HG02678 (cell line): ENCODE measurements around the gene PWWP2A.
A peak's percentile ranks its signal among the peaks of the same experiment; 100 is the strongest.

Experiments used
- ATAC-seq: cut with Tn5 transposase; IDR thresholded peaks from one replicate; pipeline ENCODE4 v1.9.1; 2021; ENCODE audit warnings: mild to moderate bottlenecking, moderate library complexity; ENCODE audit not compliant: unreplicated experiment

The PWWP2A gene

DNA sequence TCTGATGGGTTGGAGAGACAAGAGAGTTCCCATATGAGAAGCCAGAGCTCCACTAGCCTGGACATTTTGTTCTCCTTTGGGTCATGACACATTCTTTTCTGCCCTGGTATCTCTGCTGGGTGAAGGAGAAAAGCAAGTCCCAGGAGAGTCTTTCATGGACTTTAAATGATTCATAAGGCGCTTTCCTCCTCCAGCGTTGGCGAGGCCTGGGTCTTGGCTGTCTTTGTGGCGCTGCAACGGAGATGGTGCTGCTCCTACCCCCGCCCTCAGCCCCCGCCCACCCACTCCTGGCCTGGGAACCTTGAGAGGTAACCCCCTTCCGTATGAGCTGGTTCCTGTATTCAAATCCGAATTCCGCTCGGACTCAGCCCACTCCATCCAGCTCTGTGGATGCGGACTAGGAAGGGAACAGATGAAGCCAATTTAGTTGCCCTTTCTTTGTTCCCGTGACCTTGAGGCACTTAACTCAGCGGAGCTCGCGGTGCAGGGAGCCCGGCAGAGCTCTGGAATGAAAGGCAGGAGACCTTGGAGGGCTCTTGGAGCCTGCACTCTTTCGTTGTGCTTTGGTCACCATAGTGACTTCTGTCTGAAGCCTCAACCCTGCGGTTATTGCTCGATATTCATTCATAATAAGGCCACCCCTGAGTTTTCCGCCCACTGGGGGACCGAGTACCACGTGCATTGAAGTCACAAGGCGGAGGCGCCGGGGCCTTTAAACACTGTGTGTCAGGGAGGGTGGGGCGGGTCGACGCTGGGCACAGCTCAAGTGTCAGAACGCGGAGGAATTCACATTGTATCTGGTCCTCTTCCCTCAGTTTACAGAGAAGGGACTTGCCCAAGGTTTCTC is 14.0 kb upstream of the PWWP2A start:
- no peak for ATAC-seq

DNA sequence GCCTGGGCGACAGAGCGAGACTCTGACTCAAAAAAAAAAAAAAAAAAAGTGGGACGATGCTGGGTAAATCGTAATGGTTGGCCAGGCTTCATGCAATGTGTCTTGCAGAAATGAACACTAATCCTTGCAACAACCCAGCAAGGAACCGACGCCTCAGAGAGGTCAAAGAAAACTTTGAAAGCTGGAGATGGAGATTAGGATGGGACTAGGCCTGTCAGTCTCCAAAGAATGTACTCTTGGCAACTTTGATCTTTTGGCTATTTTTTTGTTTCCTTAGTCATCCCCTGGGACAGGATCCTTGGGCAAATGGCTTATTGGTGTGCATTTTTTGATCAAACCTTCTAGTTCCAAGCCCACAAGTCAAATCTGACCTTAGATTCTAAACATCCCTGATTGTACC is 10.6 kb upstream of the PWWP2A start:
- no peak for ATAC-seq

DNA sequence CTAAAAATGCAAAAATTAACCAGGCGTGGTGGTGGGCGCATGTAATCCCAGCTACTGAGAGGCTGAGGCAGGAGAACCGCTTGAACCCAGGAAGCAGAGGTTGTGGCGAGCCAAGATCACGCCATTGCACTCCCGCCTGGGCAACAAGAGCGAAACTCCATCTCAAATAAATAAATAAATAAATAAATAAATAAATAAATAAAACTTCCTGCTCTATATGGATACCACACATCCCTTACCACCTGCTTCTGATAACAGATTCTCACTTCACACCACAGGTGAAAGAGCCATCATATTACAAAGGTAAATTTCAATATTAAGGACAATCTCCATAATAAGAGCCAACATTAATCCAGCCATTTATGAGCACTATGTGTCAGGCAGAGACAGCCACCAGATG is 9.4 kb upstream of the PWWP2A start:
- ATAC-seq: no peak

DNA sequence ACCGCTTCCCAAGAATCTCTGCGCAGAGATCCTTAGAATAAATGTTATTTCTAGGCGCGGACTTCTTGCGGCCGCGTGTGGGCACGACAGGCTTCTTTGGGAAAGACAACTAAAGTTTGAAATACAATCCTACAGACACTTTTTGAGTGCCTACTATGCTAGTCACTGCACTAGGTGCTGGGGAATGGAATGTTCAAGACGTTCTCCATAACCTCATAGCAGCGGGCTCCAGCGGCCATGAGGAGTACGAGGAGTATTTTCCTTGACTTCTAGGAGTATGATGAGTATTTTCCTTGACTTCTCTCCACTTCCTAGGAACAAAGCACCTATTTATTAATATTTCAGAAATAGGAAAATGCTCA is 636 bp upstream of the PWWP2A start:
- ATAC-seq: peak; percentile 0

DNA sequence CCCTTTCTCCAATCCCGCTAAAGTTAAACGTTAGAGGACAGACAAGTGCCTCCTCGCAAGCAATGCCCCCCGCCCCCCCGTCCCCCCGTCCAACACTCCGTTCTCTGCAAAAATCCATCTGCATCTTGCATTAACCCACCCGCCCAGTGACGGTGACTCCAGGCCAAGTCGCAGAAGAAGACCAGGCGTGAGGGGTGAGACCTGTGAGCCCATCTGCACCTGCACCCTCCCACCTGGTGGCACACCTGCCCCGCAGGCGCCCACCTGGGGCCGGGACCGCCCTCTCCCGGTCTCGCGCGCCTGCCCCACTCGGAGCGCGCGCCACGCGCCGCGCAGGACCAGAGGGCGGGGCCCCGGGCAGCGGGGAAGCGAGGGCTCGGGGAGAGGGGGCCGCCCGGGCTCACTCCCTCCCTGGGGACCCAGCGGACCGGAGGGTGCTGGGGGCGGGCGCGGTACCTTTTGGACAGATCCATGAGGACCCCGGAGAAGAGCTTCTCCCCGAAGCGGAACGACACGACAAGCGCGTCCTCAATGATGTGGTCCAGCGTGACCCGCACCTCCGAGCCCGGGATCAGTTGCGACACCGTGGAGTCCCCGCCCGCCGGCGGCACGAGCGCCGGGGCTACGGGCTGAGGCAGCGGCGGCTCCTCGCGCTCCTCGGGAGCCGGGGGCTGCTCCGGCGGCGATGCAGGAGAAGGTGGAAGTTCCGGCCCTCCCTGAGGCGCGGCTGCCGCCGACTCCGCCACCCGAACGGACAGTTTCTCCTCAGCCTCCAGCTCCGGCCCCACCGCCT is 705 bp downstream of the PWWP2A start:
- peak; percentile 25 for ATAC-seq

DNA sequence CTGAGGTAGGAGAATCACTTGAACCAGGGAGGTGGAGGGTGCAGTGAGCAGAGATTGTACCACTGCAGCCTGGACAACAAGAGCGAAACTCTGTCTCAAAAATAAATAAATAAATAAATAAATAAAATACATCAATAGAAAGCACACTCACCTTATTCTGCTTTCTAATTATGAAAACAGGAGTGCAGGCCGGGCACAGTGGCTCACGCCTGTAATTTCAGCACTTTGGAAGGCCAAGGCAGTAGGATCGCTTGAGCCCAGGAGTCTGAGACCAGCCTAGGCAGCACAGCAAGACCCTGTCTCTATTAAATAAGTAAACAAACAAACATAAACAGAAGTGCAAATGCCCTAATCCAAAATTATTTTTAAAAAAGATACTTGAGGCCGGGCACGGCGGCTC is 2.3 kb downstream of the PWWP2A start:
- ATAC-seq: no peak

DNA sequence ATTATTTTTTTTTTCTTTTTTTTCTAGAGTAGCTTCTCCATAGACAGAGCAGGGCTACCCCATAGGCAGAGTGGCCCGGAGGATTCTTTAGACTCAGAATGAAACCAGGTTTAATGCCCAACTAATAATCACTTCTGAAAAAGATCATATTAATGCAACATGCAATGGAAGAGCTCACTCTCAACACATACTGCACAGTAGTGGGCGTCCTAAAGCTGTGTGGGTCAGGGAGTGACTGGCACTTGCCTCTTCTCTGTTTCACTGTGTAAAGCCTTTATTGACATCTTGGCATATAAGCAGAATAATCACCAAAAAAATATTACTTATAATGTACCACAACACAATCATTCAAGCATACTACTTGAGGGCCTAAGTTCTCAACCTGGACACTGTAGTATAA is 11.1 kb downstream of the PWWP2A start:
- peak; percentile 42 for ATAC-seq

DNA sequence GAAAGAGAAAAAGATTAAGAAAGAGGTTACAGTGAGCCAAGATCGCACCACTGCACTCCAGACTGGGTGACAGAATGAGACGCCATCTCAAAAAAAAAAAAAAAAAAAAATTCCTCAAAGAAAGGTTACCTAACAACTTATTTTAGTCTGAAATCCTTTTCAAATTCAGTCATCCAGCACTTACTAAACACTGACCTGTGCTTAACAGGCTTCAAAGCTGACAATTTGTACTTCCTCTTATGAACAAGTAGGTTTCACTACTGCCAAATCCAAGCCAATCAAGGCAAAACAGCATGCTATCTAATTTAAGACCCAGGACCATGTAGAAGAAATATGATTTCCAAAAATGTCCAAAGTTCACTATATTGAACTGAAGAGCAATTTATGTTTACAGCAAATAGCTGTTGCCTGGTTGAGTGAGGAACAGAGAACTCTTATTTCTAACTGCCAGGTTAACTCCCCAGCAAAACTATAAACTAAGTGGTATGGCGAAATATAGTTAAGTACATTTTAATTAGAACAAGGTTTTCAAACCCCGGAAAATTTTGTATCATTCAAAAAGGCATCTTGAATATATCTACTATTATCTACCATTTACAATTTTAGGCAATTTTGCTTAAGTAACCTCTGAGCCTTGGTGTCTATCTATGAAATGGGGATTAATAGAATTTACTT is 13.4 kb downstream of the PWWP2A start:
- ATAC-seq: peak; percentile 87

DNA sequence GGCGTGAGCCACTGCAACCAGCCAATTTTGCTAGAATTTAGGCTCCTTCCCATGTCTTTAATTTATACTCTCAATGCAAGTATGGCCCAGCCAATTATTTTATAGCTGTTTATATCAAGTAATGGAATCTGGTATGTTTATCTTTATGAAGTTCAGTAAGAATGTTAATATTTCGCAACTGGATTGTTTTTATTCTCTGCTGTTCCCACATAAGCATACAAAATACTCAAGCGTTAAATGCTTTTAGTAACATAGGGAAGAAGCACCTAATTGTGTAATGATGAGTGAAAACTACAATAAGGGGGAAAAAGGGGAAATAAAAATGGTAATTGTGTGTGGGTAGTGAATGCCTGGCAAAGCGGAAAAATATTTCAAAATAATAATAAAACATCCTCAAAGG is 21.3 kb downstream of the PWWP2A start:
- no peak for ATAC-seq

DNA sequence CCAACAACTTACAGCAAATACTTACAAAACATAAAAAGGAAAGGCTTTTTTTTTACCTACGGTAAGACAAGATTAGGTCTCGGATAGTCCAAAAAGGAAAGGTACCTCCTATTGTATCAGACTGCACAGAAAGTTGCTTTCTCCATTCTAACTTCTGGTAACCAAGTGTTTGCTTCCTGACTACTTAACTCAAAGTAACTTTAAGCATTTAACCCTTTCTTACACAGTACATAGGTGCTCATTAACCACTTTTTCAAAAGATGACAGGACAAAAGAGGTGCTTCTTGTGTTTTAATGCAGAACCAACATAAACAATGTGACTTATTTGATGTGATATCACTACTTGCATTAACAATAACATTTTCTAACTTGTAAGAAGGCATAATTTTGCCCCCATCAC is 23.1 kb downstream of the PWWP2A start:
- no peak for ATAC-seq

DNA sequence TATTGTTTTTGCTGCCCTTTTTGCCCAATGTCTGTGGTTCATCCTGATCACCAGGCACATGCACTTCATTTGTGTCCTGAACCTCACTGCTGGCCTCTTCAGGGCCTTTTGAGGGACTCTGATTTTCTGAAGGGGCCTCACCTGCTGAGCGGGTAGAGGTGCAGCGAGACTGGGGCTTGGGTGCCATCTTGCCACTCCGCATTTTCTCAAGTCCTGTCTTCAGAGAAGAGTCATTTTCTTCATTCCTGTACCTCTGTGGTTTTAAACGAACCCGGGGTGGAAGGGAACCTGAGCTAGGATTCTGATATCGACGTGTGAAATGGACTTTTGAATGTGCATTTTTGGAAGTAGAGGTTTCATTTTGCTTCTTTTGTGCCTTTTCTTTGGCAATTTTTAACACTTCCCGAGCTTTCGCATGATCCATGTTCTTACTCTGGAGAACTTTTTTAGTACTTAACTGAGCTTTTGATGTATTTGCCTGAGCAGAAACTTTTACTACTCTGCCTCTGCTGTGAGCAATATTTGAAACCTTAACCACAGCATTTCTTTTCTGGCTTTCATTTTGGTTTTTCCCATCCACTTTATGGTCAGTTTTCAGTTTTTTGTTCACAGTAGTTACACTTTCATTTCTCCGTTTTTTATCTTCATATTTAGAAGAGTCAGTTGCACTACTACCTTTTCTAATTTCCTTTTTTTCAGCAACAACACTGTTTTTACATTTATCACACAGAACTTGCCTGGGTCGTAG is 26.1 kb downstream of the PWWP2A start:
- ATAC-seq: peak; percentile 84

DNA sequence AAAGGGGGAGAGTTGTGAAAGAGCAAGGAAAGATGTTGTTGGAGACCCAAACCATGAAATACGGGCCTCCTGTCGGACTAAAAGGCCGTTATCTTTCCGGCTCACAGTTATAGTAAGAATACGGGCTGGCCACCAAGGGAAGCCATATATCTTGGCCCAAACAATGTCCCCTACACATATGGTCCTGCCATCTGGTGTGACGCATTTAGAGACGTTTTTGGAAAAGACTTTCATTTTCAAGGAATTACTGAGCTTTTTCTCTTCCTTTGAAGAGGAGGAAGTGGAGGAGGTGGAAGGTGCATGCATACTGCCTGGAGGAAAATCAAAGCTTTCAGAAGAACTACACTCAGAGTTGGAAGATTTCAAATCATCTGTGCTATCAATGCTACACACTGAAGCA is 26.7 kb downstream of the PWWP2A start:
- ATAC-seq: no peak

DNA sequence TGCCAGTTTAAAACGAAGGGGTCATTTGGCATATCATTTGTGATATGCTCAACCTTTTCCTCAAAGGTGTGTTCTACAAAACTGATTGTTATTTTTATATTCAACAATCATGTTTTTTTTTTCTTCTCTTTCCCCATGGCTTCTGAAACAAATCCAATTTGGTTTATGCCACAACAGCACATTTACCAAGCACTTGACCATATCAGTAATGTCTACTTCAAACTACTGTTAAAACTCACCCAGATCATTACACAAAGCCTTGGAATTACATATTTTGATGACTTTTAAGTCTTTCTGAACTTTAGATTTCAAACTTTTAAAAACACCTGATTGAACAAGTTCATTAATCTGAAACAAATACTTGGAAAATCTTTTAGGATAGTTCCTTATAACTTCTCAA is 29.2 kb downstream of the PWWP2A start:
- no peak for ATAC-seq

DNA sequence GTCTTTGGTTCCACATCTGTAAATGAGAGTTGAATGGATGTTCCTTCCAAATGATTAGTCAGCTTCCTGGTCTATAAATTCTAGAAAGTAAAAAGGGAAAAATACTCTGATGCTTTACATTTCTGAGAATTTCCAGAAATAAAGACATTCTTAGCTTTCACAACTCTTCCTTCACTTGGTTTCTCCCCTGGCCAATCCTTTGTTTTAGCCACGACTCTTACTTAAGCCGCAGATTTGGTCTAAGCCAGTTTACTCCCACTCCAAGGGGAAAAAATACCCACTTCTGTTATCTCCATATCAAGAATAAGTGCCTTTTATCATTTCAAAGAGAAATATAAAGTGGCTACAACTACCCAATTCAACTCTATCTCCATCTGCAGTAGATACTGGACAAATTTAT is 29.7 kb downstream of the PWWP2A start:
- no peak for ATAC-seq

DNA sequence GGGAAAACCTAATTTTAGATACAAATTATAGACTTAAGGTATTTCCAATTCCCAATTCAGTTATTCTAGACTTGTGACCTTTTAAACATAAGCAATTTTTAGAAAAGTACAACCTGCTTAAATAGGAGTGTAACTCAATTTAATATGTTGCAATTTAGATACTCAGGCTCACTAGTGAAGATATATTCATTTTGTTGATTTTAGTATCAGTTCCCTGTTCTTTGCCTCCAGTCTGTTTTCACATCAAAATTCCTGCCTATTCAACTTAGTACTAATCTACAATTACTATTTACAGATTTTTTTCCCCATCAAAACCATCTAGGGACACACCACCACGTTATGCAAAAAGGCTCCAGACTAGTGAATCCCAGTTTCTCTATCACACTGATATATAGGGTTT is 30.4 kb downstream of the PWWP2A start:
- no peak for ATAC-seq

DNA sequence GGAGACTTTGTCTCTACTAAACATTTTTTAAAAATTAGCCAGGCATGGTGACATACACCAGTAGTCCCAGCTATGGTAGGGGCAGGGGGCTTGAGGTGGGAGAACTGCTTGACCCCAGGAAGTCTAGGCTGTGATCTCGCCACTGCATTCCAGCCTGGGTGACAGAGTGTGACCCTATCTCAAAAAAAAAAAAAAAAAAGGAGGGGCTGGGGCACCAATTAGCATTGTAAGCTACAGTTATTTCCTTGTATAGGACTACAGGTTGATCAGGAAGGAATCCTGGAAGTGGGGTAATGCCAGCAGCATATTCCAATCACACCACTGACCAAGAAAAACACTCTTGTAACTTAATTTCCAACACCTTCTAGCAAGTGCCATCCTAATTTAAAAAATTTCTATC is 32.1 kb downstream of the PWWP2A start:
- ATAC-seq: no peak

DNA sequence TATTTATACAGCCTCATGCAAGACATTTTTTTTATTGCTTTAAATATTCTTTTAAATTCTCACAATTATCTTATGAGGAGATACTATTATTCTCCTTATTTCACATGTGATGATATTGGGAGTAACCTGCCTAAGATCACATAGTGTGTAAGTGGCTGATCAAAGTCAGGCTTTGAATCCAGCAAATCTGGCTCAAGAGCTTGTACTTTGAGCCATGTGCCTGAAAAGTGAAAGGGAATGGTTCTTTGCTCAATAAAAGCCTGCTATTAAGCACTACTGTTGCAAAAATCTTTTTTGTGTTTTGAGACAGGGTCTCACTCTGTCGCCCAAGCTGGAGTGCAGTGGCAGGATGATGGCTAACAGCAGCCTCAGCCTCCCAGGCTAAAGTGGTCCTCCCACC is 35.1 kb downstream of the PWWP2A start:
- ATAC-seq: no peak

DNA sequence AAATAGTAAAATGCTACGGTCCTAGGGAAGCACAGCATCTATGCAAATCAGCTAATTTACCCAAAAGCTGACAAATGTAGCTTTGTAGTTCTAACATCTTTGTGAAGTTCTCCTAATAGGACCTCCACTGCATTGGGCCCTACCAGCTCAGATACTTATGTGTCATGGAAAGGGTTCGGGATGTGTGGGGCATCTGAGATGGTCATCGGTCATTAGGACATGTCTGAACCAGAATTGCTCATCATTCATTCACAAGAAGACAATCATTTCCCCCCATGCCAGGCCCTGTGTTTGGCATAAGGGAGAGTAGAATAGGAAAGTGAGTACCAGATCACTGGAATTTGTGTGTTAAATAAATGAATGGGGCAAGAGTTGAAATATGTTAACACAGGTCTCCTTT is 35.7 kb downstream of the PWWP2A start:
- ATAC-seq: no peak

DNA sequence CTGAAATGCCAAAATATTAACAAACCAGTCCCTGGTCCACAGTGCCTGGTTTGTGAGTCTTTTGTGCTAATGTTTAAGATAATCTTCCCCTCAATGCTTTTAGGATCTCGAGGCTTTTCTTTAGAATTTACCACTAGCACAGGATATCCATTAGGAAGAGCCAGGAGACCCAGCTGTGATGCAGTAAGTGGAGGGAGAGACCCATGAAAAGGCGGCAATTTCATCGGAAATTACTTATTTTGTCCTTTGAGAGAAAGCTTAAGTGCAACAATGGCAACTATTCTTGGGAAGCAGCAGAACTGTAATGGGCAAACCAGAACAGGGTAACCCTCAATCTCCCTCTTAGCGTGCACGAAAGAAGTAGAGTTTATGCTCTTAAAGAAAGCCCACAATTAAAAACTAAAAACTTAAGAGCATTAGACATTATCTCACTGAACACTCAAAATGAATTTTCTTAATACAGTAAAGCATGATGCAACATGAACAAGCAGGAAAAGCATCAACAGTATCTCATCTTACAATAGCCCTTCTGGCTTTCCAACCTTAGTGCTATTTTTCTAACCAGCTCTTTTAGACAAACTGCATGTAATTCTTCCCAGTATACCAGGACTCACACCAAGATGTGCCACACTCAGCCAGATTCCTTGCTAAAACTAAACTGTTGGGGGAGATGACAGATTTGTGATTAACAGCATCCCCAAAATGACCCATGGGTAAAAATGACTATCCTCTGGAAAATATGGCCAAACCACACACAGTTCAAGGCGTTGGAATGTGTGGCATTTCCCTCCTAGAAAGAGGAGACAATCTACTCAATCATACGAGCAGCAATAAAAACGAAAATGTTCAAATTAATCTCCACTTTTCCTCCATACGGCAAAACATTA is 36.4 kb downstream of the PWWP2A start:
- ATAC-seq: no peak

DNA sequence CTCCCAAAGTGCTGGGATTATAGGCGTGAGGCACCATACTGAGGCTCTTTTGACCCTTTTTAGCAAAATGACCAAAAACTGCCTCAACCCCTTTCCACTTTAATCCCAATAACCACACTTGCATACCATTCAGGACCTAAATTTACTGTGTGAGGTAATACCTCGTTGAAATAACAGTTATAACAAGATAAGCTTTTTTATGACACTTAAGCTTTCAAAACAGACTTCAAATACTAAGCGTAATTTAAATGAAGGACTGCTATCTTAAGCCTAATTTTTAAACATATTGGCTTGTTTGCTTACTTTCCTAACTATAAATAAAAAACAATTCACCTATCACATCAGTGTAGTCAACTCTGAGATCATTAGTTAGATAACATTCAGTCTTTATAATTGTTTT is 37.8 kb downstream of the PWWP2A start:
- ATAC-seq: no peak
